ENCODE data around the gene COL6A2. TPM values are rescaled to one million over a fixed set of nuclear protein-coding genes. Genes with fewer than 3 reads are reported as not detected.

The COL6A2 gene
- polyA plus RNA-seq, 2 of the 4 experiments (the other 2 are of a cell fraction): 2.3 to 13.1 TPM

GRCh38 chr21:46171585-46171984 lies 73.7 kb downstream of the COL6A2 start:
- POLR2A ChIA-PET: no interaction called here
- CTCF ChIA-PET: no interaction called here
- Histone ChIP-seq H3K4me2 (no peak overlapping the region), H3K9me3 (0 out of 3 replicates have a peak, but pooled peaks cover under 1% of the 10 kb centered on the region), H3K27ac (no peak overlapping the region), H3K4me3 (no peak overlapping the region), H3K4me1 (no peaks in the 10 kb centered on the region)
- FAIRE-seq: no peak
- TF ChIP-seq, protein P1, sequence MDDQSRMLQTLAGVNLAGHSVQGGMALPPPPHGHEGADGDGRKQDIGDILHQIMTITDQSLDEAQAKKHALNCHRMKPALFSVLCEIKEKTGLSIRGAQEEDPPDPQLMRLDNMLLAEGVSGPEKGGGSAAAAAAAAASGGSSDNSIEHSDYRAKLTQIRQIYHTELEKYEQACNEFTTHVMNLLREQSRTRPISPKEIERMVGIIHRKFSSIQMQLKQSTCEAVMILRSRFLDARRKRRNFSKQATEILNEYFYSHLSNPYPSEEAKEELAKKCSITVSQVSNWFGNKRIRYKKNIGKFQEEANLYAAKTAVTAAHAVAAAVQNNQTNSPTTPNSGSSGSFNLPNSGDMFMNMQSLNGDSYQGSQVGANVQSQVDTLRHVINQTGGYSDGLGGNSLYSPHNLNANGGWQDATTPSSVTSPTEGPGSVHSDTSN (IDR thresholded peaks at IDR 0.05): no peak
- no peak for TF ChIP-seq RARB (CRISPR knock-in tag; IDR thresholded peaks at IDR 0.05)
- TF ChIP-seq KDM1A (IDR thresholded peaks at IDR 0.05; ENCODE audit: low read depth): no peak
- no peak for TF ChIP-seq CHD4 (IDR thresholded peaks at IDR 0.05; ENCODE audit: borderline replicate concordance)
- no peak for TF ChIP-seq RFX5 (IDR thresholded peaks at IDR 0.05)
- no peak for TF ChIP-seq ATOH8 (CRISPR knock-in tag; IDR thresholded peaks at IDR 0.05; ENCODE audit: low read depth)
- TF ChIP-seq HDAC2 (IDR thresholded peaks at IDR 0.05): no peak
- no peak for TF ChIP-seq HMGXB4 (CRISPR knock-in tag; IDR thresholded peaks at IDR 0.05; ENCODE audit: borderline replicate concordance)
- no peak for TF ChIP-seq ZFP36 (IDR thresholded peaks at IDR 0.05; ENCODE audit: borderline replicate concordance, partially characterized antibody)
- TF ChIP-seq MYC (IDR thresholded peaks at IDR 0.05; ENCODE audit: borderline replicate concordance, low read length): no peak
- no peak for TF ChIP-seq NR3C1 (IDR thresholded peaks at IDR 0.05)
- no peak for TF ChIP-seq REST (IDR thresholded peaks at IDR 0.05)
- 29% methylated on average over 2 of the region's 2 CpGs for WGBS (ENCODE audit: missing lambda C conversion rate)
- no peak for ATAC-seq
- no peak for DNase-seq (ENCODE audit: low read depth in 1 of 2, low spot score in 1 of 2)

DNA sequence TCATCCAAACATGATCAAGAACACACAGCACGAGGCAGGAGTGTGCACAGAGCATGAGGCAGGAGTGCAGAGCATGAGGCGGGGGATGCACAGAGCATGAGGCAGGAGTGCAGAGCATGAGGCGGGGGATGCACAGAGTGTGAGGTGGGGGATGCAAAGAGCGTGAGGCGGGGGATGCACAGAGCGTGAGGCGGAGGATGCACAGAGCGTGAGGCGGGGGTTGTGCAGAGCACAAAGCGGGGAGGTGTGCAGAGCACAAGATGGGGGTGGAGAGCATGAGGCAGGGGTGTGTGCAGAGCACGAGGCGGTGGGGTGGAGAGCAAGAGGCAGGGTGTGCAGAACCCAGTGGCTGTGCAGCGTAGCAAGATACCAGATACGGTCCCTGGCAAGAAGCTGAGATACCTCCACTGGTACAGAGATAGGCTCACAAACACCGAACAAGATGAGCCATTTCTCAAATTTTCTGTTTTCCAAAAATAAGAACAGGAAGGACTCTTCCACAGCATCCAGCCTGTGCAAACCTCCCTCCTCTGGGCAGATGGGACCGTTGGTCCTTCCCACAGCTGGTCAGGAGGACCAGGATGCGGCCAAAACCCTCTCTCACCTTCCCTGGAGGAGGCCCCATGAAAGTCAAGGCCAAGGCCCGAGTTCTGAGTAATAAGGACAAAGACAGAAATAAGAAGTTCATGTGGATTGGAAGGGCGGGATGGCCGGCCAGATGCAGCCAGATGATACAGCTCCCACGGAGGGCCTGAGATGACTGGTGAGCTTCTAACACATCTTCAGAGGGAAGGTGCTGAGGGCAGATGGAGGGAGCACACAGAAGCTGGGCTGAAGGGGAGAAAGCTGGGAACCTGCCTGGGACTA lies 74.3 kb downstream of the COL6A2 start:
- DNase-seq (ENCODE audit: low read depth in 1 of 2, low spot score in 1 of 2) (no peak), FAIRE-seq (no peak), ATAC-seq (no peak)
- Histone ChIP-seq H3K4me1 (no peaks in the 10 kb centered on the region), H3K4me2 (no peak overlapping the region), H3K4me3 (no peak overlapping the region), H3K27ac (no peak overlapping the region), H3K9me3 (peaks cover 5% of the 10 kb centered on the region; the same call in 1 of the 3 replicates)
- ChIA-PET POLR2A (no interaction called here), CTCF (interaction anchor here (0.8 to 1.2 kb wide), 2 partner anchors 19 to 56 kb away, joined by 3 read pairs; no protein-coding TSS in a partner anchor)
- WGBS (ENCODE audit: missing lambda C conversion rate): 59% methylated on average over 18 of the region's 21 CpGs
- no peak for TF ChIP-seq GATA3 (IDR thresholded peaks at IDR 0.05; ENCODE audit: borderline replicate concordance)
- TF ChIP-seq PHF8 (IDR thresholded peaks at IDR 0.05; ENCODE audit: borderline replicate concordance, low read depth): no peak
- TF ChIP-seq CHD4 (IDR thresholded peaks at IDR 0.05; ENCODE audit: borderline replicate concordance): no peak
- no peak for TF ChIP-seq FOSB (CRISPR knock-in tag; IDR thresholded peaks at IDR 0.05)
- no peak for TF ChIP-seq NR3C1 (IDR thresholded peaks at IDR 0.05)
- TF ChIP-seq ATOH8 (CRISPR knock-in tag; IDR thresholded peaks at IDR 0.05; ENCODE audit: low read depth): no peak
- TF ChIP-seq ZSCAN20 (CRISPR knock-in tag; IDR thresholded peaks at IDR 0.05): no peak
- TF ChIP-seq EHF (CRISPR knock-in tag; IDR thresholded peaks at IDR 0.05): no peak
- no peak for TF ChIP-seq MAX (IDR thresholded peaks at IDR 0.05)
- TF ChIP-seq RAD21 (conservative IDR thresholded peaks at IDR 0.05 in 1 of 2, IDR thresholded peaks at IDR 0.05 in 1 of 2): no peak
- no peak for TF ChIP-seq MAZ (IDR thresholded peaks at IDR 0.05; ENCODE audit: borderline replicate concordance, low read depth, low read length)
- TF ChIP-seq HOXA7 (CRISPR knock-in tag; IDR thresholded peaks at IDR 0.05): no peak
- TF ChIP-seq CTCF (IDR thresholded peaks at IDR 0.05): no peak

Measured in A549 (cell line).